Embryonic facial prominence (tissue), 1 donor: Measurements from ENCODE around the gene CCDC169.
A peak's percentile ranks its signal among the peaks of the same experiment; 100 is the strongest.
"Not testable (repeated sequence)": the region's sequence is repeated elsewhere in the genome, so short reads cannot be mapped to it uniquely, and the experiment has no call there.

ENCODE experiments used
- DNase-seq: peaks from one replicate; pipeline ENCODE4 v3.0.0-alpha.2; 2016; ENCODE audit errors: extremely low spot score

Gene CCDC169

DNA sequence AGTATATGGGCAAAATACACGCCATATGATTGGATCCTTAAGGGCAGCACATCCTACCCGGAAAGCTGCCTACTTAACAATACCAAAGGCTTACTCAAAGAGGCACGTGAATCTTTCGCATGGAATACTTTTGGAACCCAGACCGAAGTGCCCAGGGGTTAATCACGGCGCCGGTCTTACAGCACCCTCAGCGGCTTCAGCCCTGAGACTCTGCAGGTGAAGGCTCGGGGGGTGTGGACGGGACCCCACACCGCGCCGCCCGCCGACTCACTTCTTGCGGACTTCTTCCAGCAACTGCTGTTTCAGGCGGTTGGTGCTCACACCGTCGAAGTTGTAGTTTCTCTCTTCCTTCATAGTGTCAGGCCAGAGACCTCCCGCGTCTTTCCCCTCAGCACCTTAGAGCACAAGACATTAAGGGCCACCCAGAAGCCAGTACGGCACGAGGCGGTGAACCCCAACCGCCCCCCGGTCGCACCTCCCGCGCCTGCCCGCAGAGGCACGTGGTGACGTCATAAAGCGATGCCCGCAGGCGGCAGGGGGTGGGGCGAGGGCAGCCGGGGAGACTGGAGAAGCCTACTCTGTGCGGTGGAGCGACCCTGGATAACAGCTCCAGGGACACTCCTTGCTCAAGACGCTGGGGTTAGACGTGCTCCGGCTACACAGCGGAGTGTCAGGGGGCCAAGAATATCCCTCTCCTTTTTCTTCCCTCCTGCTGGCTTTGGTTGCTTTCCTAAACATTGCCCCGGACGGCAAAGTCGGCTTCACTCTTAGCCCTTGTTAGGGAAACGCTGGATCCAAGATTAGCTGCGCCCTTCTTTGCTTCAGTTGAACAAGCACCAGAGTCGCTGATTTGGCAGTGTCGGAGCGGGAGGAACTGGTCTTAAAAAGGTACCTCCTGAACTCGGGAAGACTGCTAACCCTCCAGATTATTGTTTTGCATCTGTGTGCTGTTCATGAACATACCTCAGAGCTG, at the start of gene CCDC169:
Gene CCDC169, minus strand, starts transcription at position 449 of the 973 bp plus-strand sequence. Its CDS starts 95 bp downstream, at position 354.
- peak; percentile 75 for DNase-seq

DNA sequence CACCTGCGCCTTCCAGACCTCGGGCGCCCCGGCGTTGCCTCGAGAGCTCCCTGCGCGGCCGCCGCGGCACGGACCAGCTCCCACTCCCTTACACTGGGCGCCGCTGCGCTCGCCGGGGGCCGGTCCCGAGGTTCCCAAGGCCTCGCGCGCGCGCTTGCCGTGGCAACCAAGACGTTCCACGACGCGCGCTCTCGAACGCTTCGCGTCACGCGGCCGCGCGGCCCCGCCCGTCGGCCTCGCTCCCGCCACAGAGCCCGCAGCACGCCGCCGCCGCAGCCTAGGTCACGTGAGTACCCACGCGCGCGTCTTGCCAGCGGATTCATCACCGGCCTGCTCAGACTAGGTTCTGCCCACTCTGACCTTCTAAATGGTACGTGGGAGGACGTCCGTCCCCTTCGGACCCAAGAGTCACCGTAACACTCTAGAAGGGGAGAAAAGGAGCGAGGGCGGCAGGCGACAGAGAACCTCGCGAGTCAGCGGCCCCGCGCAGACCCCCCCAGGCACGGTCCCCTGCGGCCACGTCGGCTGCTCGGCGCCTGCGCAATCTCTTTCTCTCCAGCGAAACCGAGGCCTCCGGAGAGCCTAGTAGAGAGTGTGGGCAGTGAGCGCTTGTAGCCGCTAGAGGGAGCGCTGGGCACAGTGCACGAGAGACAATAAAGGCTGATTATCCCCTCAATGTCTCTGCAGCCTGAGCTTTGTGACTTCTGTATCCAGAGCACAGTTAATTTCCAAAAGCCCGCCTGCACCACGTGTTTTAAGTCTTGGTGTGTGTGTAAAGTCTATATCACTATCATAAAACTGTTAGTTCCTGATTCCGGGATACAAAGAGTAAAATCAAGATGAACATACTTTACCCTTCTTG, 48.8 kb upstream of the CCDC169 start, which contains the start of gene SPART:
Gene SPART, minus strand, starts transcription at position 173 of the 862 bp plus-strand sequence. CDS start 10,564 bp downstream, outside the sequence.
- peak; percentile 88 for DNase-seq

DNA sequence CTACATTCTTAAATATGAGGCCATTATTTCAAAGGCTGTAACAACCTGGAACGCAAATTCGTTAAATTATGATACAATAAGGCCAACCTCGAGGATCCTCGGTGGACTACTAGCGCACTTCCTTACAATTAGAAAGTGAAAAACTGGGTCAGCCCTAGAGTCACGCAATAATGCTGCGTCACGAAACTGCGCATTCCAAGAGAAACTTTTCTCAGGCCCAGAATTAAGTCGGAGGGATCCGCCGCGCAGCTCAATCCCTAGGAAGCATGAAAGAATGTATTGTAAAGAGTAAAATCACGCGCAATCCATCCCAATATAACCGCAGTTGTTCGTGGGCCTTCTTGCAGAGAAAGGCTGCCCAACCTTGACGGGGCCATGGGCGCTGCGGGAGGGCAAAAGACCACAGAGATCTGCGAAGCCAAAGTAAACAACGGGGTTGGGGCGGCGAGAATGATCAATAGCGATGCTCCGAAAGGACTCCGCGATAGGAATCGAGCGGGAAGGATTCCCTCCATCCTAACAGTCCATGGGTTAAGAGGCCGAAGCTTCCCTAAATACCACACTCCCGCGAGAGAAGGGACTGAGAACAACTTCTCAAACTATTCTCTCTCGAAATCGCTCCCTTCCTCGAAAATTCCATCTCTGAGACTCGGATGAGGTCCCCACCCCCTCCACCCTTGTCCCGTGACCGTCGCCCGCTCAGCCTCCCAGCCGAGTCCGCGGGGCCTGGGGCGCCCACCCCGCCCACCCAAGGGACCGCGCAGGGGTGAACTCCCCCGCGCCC, 48.0 kb upstream of the CCDC169 start:
- peak; percentile 59 for DNase-seq

DNA sequence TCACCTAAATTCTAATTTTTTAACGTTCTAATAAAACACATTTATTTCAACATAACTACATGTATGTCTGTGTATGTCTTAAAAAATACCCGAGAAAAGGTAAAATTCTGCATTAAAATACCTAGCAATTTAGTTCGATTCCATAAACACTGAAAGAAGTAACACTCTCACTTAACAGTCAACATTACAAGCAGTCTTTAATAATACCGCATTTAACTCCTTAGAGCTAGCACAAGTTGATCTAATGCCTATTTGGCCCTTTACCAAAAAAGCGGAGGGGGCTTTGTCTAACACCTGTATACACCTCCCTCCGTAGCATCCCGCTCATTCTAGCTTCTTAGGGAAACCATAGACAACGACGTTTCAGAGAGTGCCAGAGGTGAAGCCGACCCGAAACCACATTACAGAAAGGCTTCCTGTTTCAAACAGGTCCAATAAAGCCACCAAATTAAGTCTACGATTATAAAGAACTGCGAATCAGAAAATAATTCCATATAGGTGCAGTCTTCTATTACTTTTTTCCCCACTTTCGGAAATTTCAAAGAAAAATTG, 47.3 kb upstream of the CCDC169 start:
- DNase-seq = no peak

DNA sequence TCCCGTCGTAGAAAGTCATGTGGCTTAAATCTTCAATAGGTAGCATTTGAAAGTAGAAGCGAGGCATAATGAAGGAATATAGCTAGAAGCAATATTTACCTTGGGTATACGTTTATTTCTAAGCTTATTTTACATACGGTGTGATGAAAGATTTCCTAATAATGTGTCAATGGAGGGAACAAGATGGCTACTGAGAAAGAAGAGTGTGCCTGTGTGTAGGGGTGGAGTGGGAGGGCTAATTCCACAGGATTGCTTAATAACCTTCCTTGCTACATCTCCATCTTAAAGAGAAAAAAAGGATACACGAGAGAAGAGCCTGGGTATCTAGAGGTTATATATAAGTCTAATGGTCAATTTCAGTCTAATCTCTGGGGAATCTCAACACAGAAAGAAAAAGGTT, 46.6 kb upstream of the CCDC169 start:
- DNase-seq = no peak

DNA sequence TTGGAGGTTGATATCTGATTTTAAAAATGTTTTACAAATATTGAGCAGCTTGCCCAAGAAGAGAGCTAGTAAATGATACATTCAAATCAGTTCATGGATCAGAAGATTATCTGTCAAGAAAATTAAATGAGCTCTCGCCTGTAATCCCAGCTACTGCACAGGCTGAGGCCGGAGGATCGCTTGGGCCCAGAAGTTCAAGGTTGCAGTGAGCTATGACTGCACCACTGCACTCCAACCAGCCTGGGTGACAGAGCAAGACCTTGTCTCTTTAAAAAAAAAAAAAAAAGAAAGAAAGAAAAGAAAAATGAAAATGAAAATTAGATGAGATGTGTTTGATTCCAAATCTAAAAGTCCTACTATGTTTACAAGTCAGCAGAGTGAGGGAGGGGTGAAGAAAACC, 46.2 kb upstream of the CCDC169 start:
- DNase-seq = no peak

DNA sequence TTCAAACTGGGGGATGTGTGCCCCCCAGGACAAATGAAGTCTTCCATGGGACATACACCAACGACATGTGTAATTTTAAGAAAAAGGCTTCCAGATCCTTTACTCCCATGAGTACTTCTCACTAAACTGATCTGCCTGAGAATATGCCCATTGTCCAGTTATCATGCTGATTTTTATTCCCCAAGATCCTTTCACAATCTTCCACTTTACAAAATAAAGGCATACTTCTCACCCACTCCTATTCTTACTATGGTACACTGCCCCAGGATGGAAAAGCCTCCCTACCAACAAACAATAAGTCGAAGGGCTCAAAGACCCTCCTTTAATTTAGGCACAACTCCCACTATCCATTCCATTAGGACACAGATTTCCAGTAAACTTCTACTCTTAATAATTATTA, 45.1 kb upstream of the CCDC169 start:
- no peak for DNase-seq

DNA sequence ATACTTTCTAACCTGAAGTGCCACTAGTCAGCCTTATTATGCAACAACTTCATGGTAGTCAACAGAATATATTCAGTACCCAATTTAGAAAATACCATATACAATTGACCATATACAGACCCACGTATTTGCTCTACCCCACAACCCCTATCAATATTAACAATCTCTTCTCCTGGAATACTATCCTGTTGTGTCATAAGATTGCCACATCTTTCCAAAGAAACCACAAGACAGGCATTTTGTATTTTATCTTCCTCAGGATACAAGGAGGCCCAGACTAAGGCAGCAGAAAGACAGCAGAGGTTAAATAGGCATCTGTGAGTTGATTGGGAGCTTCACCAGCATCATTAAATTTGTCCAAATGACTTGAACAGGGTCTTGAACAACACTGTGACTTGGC, 44.1 kb upstream of the CCDC169 start:
- no peak for DNase-seq

DNA sequence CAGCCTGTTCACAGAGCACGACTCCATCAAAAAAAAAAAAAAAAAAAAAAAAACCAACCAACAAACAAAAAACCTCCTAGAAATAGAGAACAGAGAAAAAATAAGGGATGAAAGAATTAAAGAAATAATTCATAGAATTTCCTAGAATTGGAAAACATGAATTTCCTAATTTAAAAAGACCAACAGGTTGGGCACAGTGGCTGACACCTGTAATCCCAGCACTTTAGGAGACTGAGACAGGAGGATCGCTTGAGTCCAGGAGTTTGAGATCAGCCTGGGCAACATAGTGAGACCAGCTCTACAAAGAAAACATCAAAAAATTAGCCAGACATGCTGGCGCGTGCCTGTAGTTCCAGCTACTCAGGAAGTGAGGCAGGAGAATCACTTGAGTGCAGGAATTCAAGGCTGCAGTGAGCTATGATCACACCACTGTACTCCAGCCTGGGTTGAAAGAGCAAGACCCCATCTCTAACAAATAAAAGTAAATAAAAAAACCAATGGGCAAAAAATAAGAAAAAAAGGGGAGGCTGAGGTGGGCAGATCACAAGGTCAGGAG, 42.1 kb upstream of the CCDC169 start:
- no peak for DNase-seq

DNA sequence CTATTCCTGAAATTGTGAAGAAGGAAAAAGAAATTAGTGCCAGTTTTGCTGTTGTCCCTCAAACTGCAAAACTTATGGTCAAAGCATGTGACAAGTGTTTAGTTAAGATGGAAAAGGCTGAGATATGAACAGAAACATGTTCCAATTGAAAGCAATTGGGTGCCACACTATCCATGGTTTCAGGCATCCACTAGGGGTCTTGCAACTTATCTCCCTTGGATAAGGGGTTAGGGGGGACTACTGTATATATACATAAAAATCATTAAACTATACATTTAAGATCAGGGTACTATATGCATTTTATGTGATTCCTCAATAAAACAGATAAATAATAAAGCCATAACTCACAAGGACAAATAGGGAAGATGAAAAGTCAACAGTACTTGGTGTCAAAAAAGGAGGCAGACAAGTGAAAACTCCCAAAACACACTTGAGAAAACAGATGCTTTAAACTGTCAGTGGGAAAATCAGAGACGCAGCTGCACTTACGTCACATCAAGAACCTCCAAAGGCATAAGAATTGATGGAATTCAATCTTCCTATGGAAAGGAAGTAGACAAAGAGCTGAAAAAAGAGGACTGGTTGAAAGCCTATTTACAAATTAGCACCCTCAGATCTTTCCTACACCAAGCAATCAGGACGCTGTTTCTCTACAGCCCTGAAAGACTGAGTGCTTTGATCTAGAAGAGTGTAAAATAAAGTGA, 40.5 kb upstream of the CCDC169 start:
- no peak for DNase-seq

DNA sequence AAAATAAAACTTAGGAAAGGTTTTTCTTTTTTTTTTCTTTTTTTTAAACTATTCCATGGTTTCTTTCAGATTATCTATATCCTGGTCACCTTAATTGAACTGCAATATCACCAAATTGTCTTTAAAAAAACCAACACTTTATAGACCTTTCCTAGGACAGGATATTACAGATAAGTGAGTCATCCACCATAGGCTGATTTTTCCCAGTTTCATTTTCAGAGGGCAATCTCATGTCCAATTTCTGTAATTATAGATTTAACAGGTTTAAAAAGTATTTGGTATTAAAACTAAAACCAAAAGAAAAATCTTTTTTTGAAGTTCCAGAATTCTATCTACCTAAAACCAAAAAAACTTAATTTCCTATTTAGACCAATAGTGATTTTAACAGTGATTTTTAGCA, 35.4 kb upstream of the CCDC169 start:
- no peak for DNase-seq

DNA sequence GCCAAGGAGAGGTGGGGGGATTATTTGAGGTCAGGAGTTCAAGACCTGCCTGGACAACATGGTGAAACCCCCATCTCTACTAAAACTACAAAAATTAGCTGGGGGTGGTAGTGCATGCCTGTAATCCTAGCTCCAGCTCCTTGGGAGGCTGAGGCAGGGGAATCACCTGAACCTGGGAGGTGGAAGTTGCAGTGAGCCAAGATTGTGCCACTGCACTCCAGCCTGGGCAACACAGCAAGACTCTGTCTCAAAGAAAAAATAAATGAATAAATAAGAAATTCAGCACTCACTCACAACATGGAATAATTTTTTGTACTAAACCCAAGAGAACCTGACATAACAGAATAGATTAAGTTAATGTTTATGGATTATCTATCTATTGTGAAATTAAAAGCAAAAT, 34.6 kb upstream of the CCDC169 start:
- not testable (repeated sequence) for DNase-seq

DNA sequence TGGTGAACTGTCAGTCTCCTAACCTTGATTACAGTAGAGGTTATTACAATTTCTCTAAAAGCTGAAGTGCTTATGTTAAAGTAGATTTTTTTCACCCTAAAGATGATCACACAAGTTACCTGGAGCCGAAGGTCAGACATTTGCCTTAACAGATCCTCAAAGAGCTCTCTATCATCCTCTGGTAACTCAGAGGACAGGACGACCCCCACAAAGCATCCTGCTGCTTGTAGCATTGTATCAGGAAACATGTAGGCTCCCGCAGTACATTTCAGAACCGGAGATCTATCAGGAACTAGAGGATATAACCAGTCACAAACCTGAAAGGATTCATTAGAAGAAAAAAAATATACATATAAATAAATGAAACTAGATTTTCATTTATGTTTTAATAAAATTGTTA, 33.7 kb upstream of the CCDC169 start:
- no peak for DNase-seq

DNA sequence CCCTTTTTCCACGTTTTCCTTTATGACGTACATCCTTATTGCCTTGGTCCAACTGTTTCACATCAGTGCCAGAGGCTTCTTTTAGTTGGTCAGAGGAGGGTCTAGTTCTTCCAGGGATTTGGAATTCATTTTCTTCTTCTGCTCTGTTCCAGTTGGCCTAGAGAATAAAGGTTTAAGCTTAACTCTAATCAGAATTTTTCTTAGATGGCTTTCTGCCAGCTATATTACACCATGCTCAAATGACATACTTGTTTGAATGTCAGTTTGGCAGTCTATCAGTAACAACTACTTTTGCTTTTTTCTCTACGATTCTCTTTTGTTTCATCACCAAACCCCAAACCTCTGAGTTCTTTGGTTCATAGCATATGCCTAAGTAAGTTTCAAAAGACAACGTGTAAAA, 31.7 kb upstream of the CCDC169 start:
- no peak for DNase-seq

DNA sequence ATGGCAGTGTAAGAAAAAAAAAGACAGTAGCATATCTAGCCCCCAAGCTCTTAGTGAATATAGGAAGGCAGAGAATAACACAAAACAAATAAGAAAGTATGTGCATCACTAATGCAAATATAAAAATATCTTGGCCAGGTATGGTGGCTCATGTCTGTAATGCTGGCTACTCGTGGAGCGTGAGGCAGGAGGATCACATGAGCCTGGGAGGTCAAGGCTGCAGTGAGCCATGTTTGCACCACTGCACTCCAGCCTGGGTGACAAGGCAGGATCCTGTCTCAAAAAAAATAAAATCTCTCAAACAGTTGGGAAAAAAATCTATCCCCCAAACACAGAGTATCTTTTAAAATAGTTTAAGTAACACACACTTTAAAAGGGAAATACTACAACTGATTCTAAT, 31.2 kb upstream of the CCDC169 start:
- DNase-seq = no peak

DNA sequence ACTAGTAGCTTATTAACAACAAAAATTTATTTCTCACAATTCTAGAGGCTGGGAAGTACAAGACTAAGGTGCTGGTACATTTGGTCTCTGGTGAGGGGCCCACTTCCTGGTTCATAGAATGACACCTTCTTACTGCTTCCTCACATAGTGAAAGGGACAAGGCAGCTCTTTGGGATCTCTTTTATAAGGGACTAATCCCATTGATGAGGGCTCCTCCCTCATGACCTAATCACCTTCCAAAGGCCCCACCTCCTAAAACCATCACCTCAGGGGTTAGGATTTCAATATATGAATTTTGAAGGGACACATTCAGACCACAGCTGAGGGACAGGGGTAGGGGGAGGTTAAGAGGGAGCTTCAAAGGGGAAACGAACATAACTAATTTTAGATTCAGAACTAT, 28.3 kb upstream of the CCDC169 start:
- DNase-seq = no peak

DNA sequence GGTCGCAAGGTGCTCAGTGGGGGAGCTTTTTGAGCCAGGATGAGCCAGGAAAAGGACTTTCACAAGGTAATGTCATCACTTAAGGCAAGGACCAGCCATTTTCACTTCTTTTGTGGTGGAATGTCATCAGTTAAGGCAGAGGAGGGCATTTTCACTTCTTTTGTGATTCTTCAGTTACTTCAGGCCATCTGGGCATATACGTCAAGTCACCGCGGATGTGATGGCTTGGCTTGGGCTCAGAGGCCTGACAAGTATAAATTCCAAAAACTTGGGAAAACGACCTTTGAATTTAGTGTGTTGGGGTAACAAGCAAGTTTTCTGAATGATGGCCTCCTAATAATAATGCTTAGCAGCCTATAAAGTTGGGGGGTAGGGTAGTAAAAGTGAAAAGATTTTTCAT, 27.3 kb upstream of the CCDC169 start:
- DNase-seq = not testable (repeated sequence)

DNA sequence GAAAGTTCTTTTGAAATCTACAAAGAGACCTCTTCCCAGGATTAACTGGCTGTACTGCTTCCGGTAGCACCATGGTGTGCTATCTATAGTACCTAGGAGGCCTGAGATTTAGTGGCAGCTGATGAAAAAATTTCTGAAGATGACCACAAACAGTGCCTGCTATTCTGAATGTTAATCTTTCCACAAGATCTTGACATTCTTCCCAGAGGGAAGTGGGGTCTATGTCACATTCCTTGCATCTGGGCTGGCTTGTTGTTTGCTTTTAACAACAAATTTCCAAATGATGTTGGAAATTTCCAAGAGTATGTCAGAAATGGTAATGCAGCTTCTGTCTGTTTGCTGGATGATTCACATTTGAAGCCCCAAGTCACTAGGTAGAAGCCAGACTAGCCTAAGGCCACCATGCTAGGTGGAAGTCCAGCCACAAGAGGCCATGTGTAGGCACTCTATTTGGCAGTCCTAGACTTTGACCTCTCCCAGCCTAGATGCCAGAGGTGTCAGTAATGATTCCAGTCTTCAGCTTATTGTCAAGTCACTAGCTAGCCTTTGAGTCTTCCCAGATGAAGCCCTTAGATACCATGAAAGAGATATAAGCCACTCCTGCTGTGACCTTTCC, 26.4 kb upstream of the CCDC169 start:
- no peak for DNase-seq

DNA sequence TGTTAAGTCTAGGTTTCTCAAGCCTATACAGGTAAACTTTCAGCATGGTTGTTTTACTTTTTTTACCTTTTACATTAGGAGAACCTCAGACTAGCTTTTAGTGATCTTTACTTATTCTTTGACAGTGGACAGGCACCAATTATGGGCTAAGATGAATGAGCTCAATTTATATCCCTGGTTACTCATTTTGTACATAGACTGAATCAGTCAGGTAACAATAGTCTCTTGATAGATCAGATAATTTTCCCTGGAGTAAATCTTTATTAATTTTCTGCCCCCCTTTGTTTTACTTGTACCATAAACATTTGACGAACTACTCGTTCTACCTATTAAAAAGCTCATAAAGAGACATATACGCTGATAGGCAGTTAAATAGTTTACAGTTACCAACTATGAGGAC, 25.8 kb upstream of the CCDC169 start:
- no peak for DNase-seq

DNA sequence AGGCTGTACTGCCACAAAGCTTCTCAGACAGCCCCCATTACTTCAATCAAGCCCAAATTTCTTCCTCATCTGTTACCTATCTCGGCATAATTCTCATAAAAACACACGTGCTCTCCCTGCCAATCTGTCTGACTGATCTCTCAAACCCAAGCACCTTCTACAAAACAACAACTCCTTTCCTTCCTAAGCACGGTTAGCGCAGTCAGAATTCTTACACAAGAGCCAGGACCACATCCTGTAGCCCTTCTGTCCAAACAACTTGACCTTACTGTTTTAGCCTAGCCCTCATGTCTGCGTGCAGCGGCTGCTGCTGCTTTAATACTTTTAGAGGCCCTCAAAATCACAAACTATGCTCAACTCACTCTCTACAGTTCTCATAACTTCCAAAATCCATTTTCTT, 22.2 kb upstream of the CCDC169 start:
- not testable (repeated sequence) for DNase-seq
